Bronchial epithelial cell (primary cell): ENCODE data around the gene FBXW9. TPM values are rescaled to one million over a fixed set of nuclear protein-coding genes. Genes with fewer than 3 reads are reported as not detected.
"Not testable (repeated sequence)": the region's sequence is repeated elsewhere in the genome, so short reads cannot be mapped to it uniquely, and the experiment has no call there.

Experiments used
- DNase-seq: peaks from one replicate; pipeline ENCODE4 v3.0.0-alpha.2; 2010; ENCODE audit warnings: low read depth
- FAIRE-seq: peaks from 2 replicates; lab custom pipeline; 2011; peaks lifted over from hg19 to GRCh38; lab: Jason Lieb, UNC
- H3K27me3 ChIP-seq: 2 replicates; pipeline ENCODE4 v1.5.1; 2011; ENCODE audit warnings: low read length; ENCODE audit not compliant: control insufficient read depth, insufficient read depth
- H3K36me3 ChIP-seq: 2 replicates; pipeline ENCODE4 v1.5.1; 2011; ENCODE audit warnings: low read length; ENCODE audit not compliant: control insufficient read depth, insufficient read depth
- H3K4me3 ChIP-seq: 2 replicates; pipeline ENCODE4 v1.5.1; 2011; ENCODE audit warnings: mild to moderate bottlenecking, low read depth, low read length, control low read depth
- total RNA-seq: library from RNA; depleted of rRNA; stranded (reverse); fragments of >200 nt; gene quantifications from 2 replicates; pipeline ENCODE4 v1.2.1, GENCODE V29; 2014
- TF ChIP-seq, protein P1 (sequence below): IDR thresholded peaks from 2 replicates; pipeline ENCODE4 v1.5.1; 2011; ENCODE audit warnings: mild to moderate bottlenecking, moderate library complexity, low read length, control low read depth, inconsistent platforms; ENCODE audit not compliant: insufficient read depth, severe bottlenecking

Gene FBXW9
- total RNA-seq, 1 donor from 2014 or later: 6.1 TPM

DNA sequence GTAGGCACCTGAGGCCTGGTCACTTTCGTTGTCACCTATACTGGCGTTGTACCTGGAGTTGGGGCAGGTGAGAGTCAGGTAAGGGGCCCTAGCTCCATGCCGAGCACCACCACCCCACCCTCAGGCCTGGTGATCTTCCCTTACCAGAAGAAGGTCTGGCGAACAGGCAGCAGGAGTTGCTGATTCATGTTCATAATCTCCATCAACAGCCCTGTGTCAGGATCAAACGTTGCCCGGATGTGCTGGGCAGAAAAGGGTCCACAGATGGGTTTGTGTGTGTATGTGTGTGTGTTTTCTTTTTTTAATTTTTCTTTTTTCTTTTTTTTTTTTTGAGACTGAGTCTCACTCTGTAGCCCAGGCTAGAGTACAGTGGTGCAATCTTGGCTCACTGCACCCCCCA, 44.2 kb downstream of the FBXW9 start:
- no peak for DNase-seq
- H3K36me3 ChIP-seq: peaks cover 3% of the 10 kb centered on the region
- H3K4me3 ChIP-seq: no peak overlapping the region
- H3K27me3 ChIP-seq: no peaks in the 10 kb centered on the region
- FAIRE-seq: no peak
- TF ChIP-seq, protein P1, sequence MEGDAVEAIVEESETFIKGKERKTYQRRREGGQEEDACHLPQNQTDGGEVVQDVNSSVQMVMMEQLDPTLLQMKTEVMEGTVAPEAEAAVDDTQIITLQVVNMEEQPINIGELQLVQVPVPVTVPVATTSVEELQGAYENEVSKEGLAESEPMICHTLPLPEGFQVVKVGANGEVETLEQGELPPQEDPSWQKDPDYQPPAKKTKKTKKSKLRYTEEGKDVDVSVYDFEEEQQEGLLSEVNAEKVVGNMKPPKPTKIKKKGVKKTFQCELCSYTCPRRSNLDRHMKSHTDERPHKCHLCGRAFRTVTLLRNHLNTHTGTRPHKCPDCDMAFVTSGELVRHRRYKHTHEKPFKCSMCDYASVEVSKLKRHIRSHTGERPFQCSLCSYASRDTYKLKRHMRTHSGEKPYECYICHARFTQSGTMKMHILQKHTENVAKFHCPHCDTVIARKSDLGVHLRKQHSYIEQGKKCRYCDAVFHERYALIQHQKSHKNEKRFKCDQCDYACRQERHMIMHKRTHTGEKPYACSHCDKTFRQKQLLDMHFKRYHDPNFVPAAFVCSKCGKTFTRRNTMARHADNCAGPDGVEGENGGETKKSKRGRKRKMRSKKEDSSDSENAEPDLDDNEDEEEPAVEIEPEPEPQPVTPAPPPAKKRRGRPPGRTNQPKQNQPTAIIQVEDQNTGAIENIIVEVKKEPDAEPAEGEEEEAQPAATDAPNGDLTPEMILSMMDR: no peak

DNA sequence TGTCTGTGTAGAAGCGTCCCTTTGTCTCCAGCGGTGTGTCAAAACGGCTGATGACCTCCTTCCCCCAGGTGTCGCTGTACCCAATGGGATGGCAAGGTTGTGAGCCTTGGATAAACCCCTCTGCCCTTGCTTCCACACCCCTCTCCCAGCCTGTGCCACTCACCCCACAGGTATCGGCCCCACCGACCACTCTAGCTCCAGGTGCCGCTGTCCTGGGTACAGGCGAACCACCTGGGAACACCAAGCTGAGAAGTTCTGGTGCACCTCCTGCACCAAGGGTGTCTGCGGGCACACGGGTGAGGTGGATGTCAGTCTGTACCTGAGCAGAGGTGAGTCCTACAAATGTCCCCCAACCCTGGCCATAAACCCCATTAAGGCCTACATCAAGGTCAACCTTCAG, 46.5 kb downstream of the FBXW9 start:
- no peak for DNase-seq
- H3K27me3 ChIP-seq: no peaks in the 10 kb centered on the region
- H3K4me3 ChIP-seq: no peak overlapping the region
- H3K36me3 ChIP-seq: no peaks in the 10 kb centered on the region
- TF ChIP-seq, protein P1: no peak
- no peak for FAIRE-seq

DNA sequence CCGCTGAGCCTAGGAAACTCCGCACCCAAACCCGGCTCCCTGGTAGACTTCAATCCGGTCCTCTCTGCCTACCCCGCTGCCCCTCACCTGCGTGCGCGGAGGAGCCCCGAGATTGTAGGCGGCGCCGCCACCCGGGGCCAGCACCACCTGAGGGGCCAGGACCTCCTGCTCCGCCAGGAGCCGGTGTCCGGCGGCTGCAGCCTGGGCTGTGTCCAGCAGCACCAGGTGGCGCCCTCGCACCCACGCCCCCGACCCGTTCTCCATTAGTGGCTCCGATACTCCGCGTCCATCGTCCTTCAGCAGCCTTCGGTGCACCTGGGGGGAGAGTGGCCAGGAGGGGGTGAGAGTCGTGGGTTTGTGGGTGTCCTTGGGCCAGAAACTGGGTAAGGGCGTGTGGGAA, 48.3 kb downstream of the FBXW9 start:
- FAIRE-seq: no peak
- peak overlapping the region; percentile 35 for H3K4me3 ChIP-seq

DNA sequence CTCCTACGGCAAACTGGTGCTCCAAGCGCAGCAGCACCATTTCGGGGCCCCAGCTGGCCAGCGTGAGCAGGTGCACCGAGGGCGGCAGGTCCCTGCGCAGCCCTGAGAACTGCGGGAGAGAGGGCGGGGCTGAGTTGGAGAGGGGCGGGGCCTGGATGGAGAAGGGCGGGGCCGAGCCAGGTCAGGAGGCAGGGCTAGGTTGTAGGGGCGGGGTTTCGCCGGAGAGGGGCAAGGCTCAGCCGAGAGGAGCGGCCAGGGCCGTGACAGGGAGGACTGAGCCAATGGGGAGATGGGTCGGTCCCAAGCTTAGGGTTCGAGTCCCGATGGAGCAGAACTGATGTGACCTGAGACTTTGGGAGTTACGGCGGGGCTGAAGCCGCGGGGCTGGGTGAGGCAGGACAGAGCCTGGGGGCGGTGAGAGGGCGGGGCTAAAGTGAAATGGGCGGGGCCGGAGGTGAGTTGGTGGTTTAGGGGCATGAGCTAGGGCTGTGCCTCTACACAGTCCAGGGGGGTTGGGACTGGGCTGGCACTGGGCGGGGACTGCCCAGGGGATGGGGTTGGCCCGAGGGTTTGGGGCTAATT, 48.9 kb downstream of the FBXW9 start:
- Histone ChIP-seq H3K36me3 (no peaks in the 10 kb centered on the region), H3K4me3 (peak overlapping the region; percentile 35), H3K27me3 (no peaks in the 10 kb centered on the region)
- DNase-seq (peak; percentile 39), FAIRE-seq (no peak)
- TF ChIP-seq, protein P1: no peak

More for the DNA sequence above, 48.3 kb downstream of the FBXW9 start:
- Histone ChIP-seq H3K36me3 (no peaks in the 10 kb centered on the region), H3K27me3 (no peaks in the 10 kb centered on the region)
- TF ChIP-seq, protein P1: peak; percentile 31
- no peak for DNase-seq

DNA sequence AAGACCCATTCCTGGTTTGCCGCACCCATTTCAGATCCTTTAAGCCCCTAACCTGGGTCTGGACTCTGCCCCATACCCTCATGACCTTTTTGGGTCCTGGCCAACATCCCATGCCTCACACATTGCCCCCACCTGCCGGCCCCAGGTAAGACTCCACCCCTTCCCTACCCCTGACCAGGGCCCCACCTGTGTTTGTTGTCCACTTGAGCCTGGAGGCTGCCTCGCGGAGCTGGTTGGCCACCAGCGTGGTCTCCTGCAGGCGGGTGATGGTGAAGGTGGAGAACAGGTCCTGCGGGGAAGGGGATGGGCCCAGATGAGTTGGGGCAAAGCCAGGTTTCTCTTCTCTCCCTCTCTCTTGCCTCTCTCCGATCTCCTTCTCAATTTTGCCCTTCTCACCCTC, 49.4 kb downstream of the FBXW9 start:
- DNase-seq: no peak

DNA sequence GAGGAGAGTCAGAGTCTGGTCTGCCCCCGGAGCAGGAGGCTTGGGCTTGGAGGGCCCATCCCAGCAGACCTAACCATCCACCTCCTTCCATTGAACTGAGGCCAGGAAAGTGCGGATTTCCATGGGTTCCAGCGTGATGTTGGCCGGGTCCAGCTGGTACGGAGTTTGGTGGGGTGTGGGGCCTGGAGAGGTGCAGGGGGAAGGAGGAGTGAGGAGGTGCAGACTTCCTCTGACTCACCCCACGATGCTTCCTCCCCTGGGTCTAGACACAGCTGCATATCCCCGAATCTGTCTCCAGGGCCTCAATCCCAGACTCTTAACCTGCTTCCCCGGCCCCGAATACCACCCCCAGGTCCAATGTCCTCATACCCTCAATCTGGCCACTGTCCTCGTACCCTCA, 49.9 kb downstream of the FBXW9 start:
- no peak for FAIRE-seq
- Histone ChIP-seq H3K36me3 (no peaks in the 10 kb centered on the region), H3K27me3 (no peaks in the 10 kb centered on the region), H3K4me3 (no peak overlapping the region)
- no peak for DNase-seq
- TF ChIP-seq, protein P1: no peak

More for the DNA sequence above, 49.4 kb downstream of the FBXW9 start:
- TF ChIP-seq, protein P1: no peak
- H3K27me3 ChIP-seq: no peaks in the 10 kb centered on the region
- no peak for FAIRE-seq
- H3K36me3 ChIP-seq: no peaks in the 10 kb centered on the region
- H3K4me3 ChIP-seq: no peak overlapping the region

DNA sequence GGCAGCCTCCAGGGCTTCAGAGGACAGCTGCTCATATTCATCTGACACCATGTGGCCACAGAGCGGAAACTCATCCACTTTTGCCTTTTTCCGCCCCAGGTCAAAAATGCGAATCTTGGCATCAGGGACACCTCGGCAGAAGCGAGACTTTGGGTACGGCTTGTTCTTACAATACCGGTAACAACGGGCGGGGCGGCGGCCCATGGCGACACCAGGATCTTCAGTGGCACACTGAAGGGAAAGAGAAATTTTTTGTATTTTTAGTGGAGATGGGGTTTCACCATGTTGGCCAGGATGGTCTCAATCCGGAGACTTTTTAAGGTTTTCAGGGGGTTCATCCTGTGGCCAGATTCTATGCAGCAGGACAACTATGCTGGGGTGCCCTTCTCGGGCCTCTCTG, 52.7 kb downstream of the FBXW9 start:
- not testable (repeated sequence) for H3K4me3 ChIP-seq, H3K27me3 ChIP-seq, H3K36me3 ChIP-seq, DNase-seq, FAIRE-seq
